SU-DHL-6 (cell line): ENCODE measurements around the gene POLR3H.

ENCODE experiments used
- H2AFZ ChIP-seq: fragments of 200-600 bp; sonication (generic); 2 replicates; pipeline ENCODE4 v1.6.1; 2014; ENCODE audit warnings: low read depth, mild to moderate bottlenecking, moderate library complexity, mixed read lengths, antibody characterized with exemption, low read length; ENCODE audit not compliant: severe bottlenecking
- H3F3A ChIP-seq: fragments of 200-600 bp; shearing (Covaris generic); 2 replicates; pipeline ENCODE4 v1.6.0; 2016; ENCODE audit warnings: antibody characterized with exemption, mild to moderate bottlenecking; ENCODE audit not compliant: insufficient read depth
- H3K27ac ChIP-seq: fragments of 200-600 bp; sonication (generic); 2 replicates; pipeline ENCODE4 v1.5.1; 2016; ENCODE audit warnings: low read depth, mild to moderate bottlenecking, low read length, moderate library complexity, mixed read lengths
- H3K27me3 ChIP-seq: fragments of 200-600 bp; sonication (generic), shearing (Covaris generic); 2 replicates; pipeline ENCODE4 v1.6.0; 2014; ENCODE audit warnings: mild to moderate bottlenecking, low read length
- H3K36me3 ChIP-seq: fragments of 200-600 bp; sonication (generic); 2 replicates; pipeline ENCODE4 v1.6.1; 2014; ENCODE audit warnings: mild to moderate bottlenecking, low read length, mixed read lengths
- H3K4me2 ChIP-seq: fragments of 300-600, 200-600 bp; shearing (Covaris generic), sonication (generic); 2 replicates; pipeline ENCODE4 v1.6.0; 2014; ENCODE audit warnings: low read length, low read depth, mild to moderate bottlenecking; ENCODE audit not compliant: poor library complexity, severe bottlenecking
- H3K4me3 ChIP-seq: fragments of 200-600 bp; sonication (generic); 2 replicates; pipeline ENCODE4 v1.5.1; 2014; ENCODE audit warnings: antibody characterized with exemption, low read length, mild to moderate bottlenecking, mixed read lengths; ENCODE audit not compliant: insufficient read depth, poor library complexity, severe bottlenecking
- H3K79me2 ChIP-seq: fragments of 200-600 bp; sonication (generic); 2 replicates; pipeline ENCODE4 v1.6.1; 2014; ENCODE audit warnings: mild to moderate bottlenecking, low read length, moderate library complexity; ENCODE audit not compliant: insufficient read depth
- H3K9ac ChIP-seq: fragments of 200-600 bp; sonication (generic); 2 replicates; pipeline ENCODE4 v1.7.0; 2014; ENCODE audit warnings: mild to moderate bottlenecking, low read length
- H3K9me2 ChIP-seq: fragments of 200-600 bp; sonication (generic); replicated peaks from 2 replicates; pipeline ENCODE4 v1.6.1; 2014; ENCODE audit warnings: low read length; ENCODE audit not compliant: insufficient read depth
- H3K9me3 ChIP-seq: fragments of 200-600 bp; sonication (generic); 2 replicates; pipeline ENCODE4 v1.6.1; 2014; ENCODE audit warnings: low read length, mixed read lengths; ENCODE audit not compliant: insufficient read depth
- H4K20me1 ChIP-seq: fragments of 200-600 bp; sonication (generic); 2 replicates; pipeline ENCODE4 v1.6.1; 2014; ENCODE audit warnings: low read depth, mild to moderate bottlenecking, antibody characterized with exemption, low read length, moderate library complexity, mixed read lengths
- CTCF ChIP-seq: fragments of 200-600 bp; sonication (generic); IDR thresholded peaks from one replicate; pipeline ENCODE4 v1.5.1; 2017; ENCODE audit warnings: antibody characterized with exemption, mild to moderate bottlenecking, low read length, moderate library complexity; ENCODE audit not compliant: insufficient read depth, poor library complexity, severe bottlenecking
- EZH2phosphoT487 ChIP-seq: fragments of 200-600 bp; sonication (generic), shearing (Covaris generic); conservative IDR thresholded peaks from 2 replicates; pipeline ENCODE4 v1.6.1; 2018; ENCODE audit warnings: mild to moderate bottlenecking, antibody characterized with exemption, low read length, moderate library complexity, mixed read lengths

POLR3H gene

GRCh38 chr22:41481131-41481830 lies 63.0 kb downstream of the POLR3H start:
- peaks cover 83% of the 10 kb centered on the region for H3K79me2 ChIP-seq
- H4K20me1 ChIP-seq: no peaks in the 10 kb centered on the region
- no peak overlapping the region for H3K27ac ChIP-seq
- no peak for TF ChIP-seq EZH2phosphoT487
- no peak for TF ChIP-seq CTCF
- no peaks in the 10 kb centered on the region for H3K9me3 ChIP-seq
- H3K4me3 ChIP-seq: no peak overlapping the region
- peaks cover 2% of the 10 kb centered on the region; the same call in 1 of the 2 replicates for H3F3A ChIP-seq
- no peaks in the 10 kb centered on the region for H3K27me3 ChIP-seq
- H3K36me3 ChIP-seq: no peaks in the 10 kb centered on the region
- H3K9ac ChIP-seq: no peak overlapping the region
- no peak overlapping the region for H3K4me2 ChIP-seq
- H2AFZ ChIP-seq: no peak overlapping the region
- no peaks in the 10 kb centered on the region for H3K9me2 ChIP-seq

GRCh38 chr22:41480397-41480735 lies 63.9 kb downstream of the POLR3H start:
- no peaks in the 10 kb centered on the region for H3K36me3 ChIP-seq
- H3F3A ChIP-seq: peaks cover 2% of the 10 kb centered on the region; the same call in 1 of the 2 replicates
- H3K4me2 ChIP-seq: no peak overlapping the region
- peaks cover 85% of the 10 kb centered on the region for H3K79me2 ChIP-seq
- H3K4me3 ChIP-seq: no peak overlapping the region
- no peaks in the 10 kb centered on the region for H3K9me2 ChIP-seq
- H2AFZ ChIP-seq: no peak overlapping the region
- H3K9ac ChIP-seq: no peak overlapping the region
- no peaks in the 10 kb centered on the region for H3K27me3 ChIP-seq
- H3K9me3 ChIP-seq: no peaks in the 10 kb centered on the region
- H4K20me1 ChIP-seq: no peaks in the 10 kb centered on the region
- H3K27ac ChIP-seq: no peak overlapping the region
- no peak for TF ChIP-seq CTCF
- TF ChIP-seq EZH2phosphoT487: no peak

- Histone ChIP-seq H2AFZ (no peak overlapping the region), H3K36me3 (no peaks in the 10 kb centered on the region), H3K27me3 (no peaks in the 10 kb centered on the region), H3K27ac (peak overlapping the region; percentile 27; the same call in 1 of the 2 replicates), H3K9me3 (no peaks in the 10 kb centered on the region), H3K9me2 (no peaks in the 10 kb centered on the region), H3K4me3 (no peak overlapping the region), H3K4me2 (no peak overlapping the region), H3F3A (peaks cover 2% of the 10 kb centered on the region; the same call in 1 of the 2 replicates), H3K9ac (no peak overlapping the region), H3K79me2 (peaks cover 85% of the 10 kb centered on the region), H4K20me1 (no peaks in the 10 kb centered on the region)
- no peak for TF ChIP-seq CTCF
- TF ChIP-seq EZH2phosphoT487: no peak
These were observed 64.4 kb downstream of the POLR3H start for GRCh38 chr22:41479671-41480396.
